Rectal smooth muscle tissue (tissue), 1 donor: ENCODE results near the gene GPR137.

Experiments
- H3K27ac ChIP-seq: one replicate; pipeline ENCODE4 v1.7.0; 2013; ENCODE audit warnings: low read depth, low read length, inconsistent platforms
- H3K27me3 ChIP-seq: one replicate; pipeline ENCODE4 v1.7.0; 2013; ENCODE audit warnings: low read length; ENCODE audit not compliant: control insufficient read depth, insufficient read depth
- H3K36me3 ChIP-seq: one replicate; pipeline ENCODE4 v1.7.0; 2013; ENCODE audit warnings: low read length; ENCODE audit not compliant: control insufficient read depth, insufficient read depth
- H3K4me1 ChIP-seq: one replicate; pipeline ENCODE4 v1.7.0; 2013; ENCODE audit warnings: low read length; ENCODE audit not compliant: control insufficient read depth, insufficient read depth
- H3K4me3 ChIP-seq: one replicate; pipeline ENCODE4 v1.7.0; 2013; ENCODE audit warnings: low read length
- H3K9ac ChIP-seq: one replicate; pipeline ENCODE4 v1.7.0; 2013; ENCODE audit warnings: low read length

GPR137 gene

DNA sequence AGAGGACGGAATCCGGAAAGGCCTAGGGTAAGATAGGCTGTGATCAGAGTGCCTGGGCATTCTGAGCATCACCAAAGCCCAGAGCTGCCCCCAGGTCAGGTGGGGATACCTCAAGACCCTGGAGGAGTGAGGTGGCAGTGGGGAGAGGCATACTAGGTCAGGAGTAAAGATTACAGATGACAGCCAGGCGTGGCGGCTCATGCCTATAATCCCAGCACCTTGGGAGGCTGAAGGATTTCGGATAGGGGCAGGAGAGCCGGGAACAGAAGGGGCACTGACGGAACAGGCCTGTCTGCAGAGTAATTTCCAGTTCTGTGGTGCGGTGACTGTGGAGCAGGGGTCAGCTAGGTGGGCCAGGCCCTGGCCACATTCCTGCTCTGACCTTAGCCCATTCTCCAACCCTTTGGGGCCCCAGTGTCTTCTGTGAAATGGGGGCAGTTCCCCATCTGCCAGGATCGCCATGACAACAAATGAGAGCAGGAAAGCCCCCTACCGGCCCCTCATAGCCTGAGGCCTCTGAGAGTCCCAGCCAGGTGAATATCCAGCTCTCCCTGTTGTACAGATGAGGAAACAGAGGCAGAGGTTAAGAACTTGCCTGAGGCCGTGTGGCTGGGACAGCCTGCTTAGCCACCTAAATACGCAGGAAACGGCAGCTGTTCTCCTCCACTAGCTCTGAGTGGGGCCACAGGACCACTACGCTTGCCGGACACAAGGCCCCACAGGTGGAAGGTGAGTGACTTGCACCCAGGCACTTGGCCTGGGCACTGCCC lies 10.4 kb upstream of the GPR137 start:
- Histone ChIP-seq H3K36me3 (peaks cover 7% of the 10 kb centered on the region), H3K27me3 (no peaks in the 10 kb centered on the region), H3K4me1 (peaks cover 4% of the 10 kb centered on the region), H3K27ac (no peak overlapping the region), H3K4me3 (no peak overlapping the region), H3K9ac (peak overlapping the region; percentile 6)

DNA sequence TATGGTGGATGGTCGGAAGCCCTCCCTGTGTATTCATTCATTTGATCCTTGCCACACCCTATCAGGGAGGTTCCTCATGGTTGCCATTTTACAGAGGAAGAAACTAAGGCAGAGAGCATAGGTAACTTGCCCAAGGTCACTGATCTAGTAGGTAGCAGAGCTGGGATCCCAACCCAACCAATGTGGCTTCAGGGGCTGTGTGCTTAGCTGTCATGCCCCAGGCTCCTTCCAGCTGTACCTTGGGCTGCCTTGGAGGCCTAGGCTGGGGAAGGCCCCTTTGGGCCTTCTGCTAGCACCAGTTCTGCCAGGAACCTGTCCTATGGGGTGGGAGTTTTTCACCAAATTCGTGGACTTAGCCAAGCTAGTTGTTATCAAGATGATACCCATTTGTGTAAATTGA lies 9.8 kb upstream of the GPR137 start:
- Histone ChIP-seq H3K9ac (no peak overlapping the region), H3K27me3 (no peaks in the 10 kb centered on the region), H3K4me1 (peaks cover 4% of the 10 kb centered on the region), H3K36me3 (peaks cover 7% of the 10 kb centered on the region), H3K4me3 (no peak overlapping the region), H3K27ac (no peak overlapping the region)

DNA sequence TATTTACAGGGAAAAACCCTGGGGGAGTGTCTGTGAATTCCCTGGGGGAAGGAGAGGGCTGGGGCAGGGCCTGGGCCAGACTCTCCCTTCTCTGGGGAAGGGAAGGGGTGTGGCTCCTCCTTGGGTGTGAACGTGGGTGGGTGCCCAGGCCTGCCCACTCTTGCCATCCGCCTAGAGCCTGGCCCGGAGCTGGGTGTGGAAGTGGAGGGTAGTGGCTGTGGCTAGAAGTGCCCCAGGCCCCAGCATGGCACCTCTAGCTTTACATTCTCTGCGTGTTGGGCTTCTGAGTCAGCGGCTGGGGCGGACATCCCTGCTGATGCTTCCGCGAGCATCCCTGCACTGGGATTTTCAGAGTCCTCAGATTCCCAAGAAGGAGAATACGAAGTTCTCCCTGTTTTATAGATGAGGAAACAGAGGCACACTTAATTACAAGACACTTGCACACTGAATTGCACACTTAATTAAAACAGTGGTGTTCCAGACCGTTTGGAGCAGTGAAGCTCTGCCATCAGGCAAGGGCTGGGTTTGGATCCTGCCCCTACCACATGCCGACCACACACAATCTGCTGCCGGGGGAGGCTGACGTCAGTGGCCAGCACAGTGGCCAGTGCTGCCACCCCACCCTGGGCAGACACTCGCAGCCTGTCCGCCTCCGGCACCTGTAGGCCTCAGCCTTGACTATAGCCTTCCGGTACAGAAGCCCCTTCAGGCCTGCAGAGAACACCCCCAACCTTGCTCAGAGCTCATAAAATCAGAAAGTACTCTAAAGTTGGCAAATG lies 8.8 kb upstream of the GPR137 start:
- no peaks in the 10 kb centered on the region for H3K27me3 ChIP-seq
- H3K4me3 ChIP-seq, result no peak overlapping the region
- H3K9ac ChIP-seq, result no peak overlapping the region
- H3K4me1 ChIP-seq, result peaks cover 2% of the 10 kb centered on the region
- peaks cover 7% of the 10 kb centered on the region for H3K36me3 ChIP-seq
- H3K27ac ChIP-seq, result no peak overlapping the region

DNA sequence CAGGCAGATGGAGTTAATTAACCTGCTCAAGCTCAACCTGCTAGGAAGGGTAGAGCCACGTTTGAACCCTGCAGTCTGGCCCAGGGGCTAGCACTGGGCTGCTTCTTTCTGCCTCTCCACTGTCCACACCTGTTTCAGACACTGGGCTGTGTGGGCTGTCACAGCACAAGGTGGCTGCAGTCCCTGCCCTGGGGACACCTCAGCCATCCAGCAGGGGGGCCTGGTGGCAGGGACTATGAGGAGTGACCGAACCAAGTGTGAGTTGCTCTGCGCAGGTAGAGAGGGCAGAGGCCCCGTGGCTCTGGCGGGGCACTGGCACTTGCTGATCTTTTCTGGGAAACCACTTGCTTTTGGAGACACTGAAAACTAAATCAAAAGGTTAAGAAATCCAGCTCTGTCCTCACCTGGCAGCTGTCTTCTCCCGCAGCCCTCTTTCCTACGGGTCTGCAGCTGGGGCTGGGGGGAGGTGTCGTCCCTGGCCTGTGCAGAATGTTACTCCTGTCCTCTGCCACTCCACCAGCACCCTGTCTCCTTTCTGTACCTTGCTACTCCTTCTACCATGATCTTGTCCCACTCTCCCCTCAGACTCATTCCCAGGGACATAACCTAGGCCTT lies 7.0 kb upstream of the GPR137 start:
- Histone ChIP-seq H3K27ac (no peak overlapping the region), H3K36me3 (peaks cover 7% of the 10 kb centered on the region), H3K27me3 (no peaks in the 10 kb centered on the region), H3K4me3 (no peak overlapping the region), H3K4me1 (peaks cover 4% of the 10 kb centered on the region), H3K9ac (no peak overlapping the region)

DNA sequence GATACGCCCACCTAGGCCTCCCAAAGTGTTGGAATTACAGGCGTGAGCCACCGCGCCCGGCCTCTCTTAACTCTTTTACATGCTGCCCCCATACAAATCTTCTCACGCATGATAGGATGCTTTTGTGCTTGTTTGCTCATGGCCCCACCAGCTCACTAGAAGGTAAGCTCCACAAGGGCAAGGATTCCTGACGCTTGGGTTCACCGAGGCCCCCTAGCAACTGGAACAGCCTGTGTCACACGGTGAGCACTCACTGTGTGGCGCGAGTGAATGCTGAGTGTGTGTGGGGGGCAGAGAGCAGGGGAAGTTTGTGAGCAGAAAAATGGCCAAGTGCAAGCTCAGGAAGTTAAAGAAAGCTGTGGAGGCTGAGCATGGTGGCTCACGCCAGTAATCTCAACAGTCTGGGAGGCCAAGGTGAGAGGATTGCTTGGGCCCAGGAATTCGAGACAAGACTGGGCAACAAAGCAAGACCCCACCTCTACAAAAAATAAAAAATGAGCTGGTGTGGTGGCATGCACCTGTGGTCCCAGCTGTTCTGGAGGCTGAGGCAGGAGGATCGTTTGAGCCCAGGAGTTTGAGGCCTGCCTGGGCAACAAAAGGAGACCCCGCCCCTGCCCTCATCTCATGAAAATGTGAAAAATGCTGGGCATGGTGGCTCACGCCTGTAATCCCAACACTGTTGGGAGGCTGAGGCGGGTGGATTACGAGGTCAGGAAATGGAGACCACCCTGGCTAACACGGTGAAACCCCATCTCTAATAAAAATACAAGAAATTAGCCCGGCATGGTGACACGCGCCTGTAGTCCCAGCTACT lies 3.5 kb upstream of the GPR137 start:
- Histone ChIP-seq H3K36me3 (no peaks in the 10 kb centered on the region), H3K27me3 (no peaks in the 10 kb centered on the region), H3K4me1 (peaks cover 13% of the 10 kb centered on the region), H3K4me3 (no peak overlapping the region), H3K27ac (no peak overlapping the region), H3K9ac (no peak overlapping the region)

DNA sequence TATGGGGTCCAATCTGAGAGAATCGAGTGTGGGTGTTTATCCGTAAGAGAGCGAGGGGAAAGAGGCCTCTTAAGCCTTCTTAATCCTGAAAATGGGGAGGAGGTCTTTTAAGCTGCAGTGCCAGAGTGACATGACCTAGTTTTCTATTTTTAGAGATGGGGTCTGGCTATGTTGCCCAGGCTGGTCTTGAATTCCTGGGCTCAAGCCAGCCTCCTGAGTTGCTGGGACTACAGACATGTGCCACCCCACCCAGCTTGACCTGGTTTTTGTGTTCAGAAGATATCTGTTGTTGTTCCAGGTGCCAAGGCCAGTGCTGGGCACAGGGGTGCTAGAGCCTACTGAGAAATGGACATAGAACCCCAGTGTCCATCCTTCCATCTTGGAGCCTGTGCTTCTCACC lies 2.6 kb upstream of the GPR137 start:
- Histone ChIP-seq H3K27me3 (no peaks in the 10 kb centered on the region), H3K4me1 (peaks cover 13% of the 10 kb centered on the region), H3K27ac (no peak overlapping the region), H3K36me3 (peaks cover under 1% of the 10 kb centered on the region), H3K9ac (peak overlapping the region; percentile 2), H3K4me3 (peak overlapping the region; percentile 40)

DNA sequence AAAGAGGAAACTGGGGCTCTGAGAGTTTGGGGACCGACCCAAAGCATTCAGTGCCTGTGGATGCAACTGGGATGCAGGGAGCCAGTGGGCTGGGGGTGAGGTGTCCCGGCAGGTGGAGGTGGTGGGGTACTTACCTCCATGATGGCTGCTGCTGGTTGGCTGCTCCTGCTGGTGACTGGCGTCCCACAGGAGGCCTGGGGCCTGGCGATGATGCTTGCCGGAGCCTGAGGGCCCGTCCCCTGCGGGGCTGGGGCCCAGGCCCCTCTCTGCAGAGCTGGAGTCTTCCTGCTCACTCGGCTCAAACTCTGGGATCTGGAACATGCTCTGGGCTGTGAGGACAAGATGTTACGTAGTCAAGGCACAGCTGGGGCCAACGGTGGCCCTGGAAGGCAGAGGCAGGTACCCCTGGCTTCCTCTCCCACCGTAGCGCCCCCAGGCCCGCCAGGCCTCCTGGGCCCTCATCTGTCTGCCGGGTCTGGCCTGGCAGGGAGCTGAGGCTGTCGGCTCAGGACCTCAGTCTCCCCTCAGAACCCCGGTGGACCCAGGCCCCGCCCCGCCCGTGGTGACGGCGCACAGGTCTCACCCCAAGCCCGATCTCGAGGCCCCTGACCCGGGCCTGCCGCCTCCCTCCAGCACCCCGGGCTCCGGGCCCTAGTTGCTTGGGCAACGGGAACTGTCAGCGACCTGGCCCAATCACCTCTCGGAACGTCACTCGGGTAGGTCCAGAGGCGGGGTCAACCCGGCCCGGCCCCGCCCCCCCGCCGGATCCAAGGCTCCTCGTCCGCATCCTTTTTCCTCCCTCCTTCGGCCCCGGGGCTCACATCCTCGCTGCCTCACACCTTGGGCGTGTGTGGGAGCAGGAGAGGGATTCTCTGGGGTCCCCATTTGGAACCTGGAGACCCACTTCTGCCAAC lies 1.3 kb upstream of the GPR137 start, which contains the start of gene BAD:
Gene BAD (minus strand): TSS at position 618 of the 914 bp plus-strand sequence. CDS start 297 bp downstream, at position 321.
- Histone ChIP-seq H3K4me3 (peak within 1 kb of the TSS; percentile 84), H3K9ac (peak within 1 kb of the TSS; percentile 63), H3K27ac (peak within 1 kb of the TSS; percentile 84), H3K27me3 (no peaks in the 10 kb centered on the region), H3K36me3 (peaks cover 2% of the 10 kb centered on the region), H3K4me1 (peaks cover 13% of the 10 kb centered on the region)

DNA sequence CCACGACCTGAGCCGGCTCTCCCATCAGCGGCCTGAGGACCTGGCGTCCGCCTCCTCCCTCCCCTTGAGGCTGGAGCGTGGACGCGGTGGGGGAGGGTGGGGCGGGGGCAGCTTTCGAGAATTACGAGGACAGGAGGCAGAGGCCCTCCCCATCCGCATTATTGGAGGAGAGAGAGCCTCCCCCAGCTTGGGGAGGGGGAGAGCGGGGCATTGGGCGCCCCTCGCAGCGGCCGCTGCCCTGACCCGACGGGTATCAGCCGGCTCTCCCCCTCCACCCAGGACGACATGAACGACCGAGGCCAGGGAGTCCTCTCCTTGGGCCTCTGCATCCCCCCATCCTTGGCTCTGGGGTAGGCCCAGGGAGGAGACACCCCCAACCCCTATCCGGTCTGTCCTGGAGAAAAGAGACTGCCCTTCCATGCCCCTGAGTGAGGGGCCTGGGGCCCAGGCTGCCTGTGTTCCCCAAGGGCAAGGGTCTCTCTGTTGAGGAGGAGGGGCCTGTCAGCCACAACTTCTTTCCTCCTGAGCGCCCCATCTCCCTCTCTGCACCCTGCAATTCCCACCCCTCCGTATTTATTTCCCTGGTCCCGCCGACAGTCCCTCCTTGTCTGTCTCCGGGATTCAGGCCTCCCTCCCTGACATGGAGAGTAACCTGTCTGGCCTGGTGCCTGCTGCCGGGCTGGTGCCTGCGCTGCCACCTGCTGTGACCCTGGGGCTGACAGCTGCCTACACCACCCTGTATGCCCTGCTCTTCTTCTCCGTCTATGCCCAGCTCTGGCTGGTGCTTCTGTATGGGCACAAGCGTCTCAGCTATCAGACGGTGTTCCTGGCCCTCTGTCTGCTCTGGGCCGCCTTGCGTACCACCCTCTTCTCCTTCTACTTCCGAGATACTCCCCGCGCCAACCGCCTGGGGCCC lies 495 bp downstream of the GPR137 start:
- H3K4me1 ChIP-seq, result peaks cover 13% of the 10 kb centered on the region
- peak overlapping the region; percentile 28 for H3K27ac ChIP-seq
- peaks cover 5% of the 10 kb centered on the region for H3K27me3 ChIP-seq
- H3K4me3 ChIP-seq, result peak overlapping the region; percentile 66
- H3K9ac ChIP-seq, result no peak overlapping the region
- H3K36me3 ChIP-seq, result peaks cover 2% of the 10 kb centered on the region

DNA sequence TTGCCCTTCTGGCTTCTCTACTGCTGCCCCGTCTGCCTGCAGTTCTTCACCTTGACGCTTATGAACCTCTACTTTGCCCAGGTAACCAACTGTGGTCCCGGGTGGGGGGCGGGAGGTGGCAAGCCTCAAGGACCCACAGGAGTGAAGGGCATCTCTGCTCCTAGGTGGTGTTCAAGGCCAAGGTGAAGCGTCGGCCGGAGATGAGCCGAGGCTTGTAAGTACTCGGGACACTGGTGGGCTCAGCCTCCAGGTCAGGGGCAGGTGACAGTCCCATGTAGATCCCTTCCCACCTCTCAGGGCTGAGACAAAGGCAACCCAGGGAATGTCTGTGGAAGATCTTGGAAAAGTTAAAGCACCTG lies 1.1 kb downstream of the GPR137 start:
- Histone ChIP-seq H3K36me3 (peaks cover 2% of the 10 kb centered on the region), H3K27ac (no peak overlapping the region), H3K4me3 (no peak overlapping the region), H3K27me3 (peaks cover 7% of the 10 kb centered on the region), H3K9ac (no peak overlapping the region), H3K4me1 (peaks cover 13% of the 10 kb centered on the region)

DNA sequence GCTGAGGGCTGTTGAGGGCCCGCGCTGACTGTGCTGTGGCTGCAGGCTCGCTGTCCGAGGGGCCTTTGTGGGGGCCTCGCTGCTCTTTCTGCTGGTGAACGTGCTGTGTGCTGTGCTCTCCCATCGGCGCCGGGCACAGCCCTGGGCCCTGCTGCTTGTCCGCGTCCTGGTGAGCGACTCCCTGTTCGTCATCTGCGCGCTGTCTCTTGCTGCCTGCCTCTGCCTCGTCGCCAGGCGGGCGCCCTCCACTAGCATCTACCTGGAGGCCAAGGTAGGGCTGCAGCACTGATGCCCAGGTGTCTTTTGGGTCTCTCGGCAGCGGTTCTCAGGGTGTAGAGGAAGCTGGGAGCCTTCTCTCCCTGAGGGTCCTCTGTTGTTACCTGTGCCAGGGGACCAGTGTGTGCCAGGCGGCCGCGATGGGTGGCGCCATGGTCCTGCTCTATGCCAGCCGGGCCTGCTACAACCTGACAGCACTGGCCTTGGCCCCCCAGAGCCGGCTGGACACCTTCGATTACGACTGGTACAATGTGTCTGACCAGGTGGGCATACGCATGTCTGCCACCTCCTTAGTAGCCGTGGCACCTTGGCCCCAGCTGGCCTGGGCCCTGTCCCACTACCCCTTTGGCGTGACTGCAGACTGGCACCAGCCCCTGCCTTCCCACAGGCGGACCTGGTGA lies 2.2 kb downstream of the GPR137 start:
- Histone ChIP-seq H3K4me3 (no peak overlapping the region), H3K4me1 (peaks cover 13% of the 10 kb centered on the region), H3K27ac (no peak overlapping the region), H3K36me3 (peaks cover 2% of the 10 kb centered on the region), H3K9ac (no peak overlapping the region), H3K27me3 (peaks cover 18% of the 10 kb centered on the region)
